ENCODE results near the gene TMEM171.

Gene TMEM171

GRCh38 chr5:73112359-73112758, 8.0 kb upstream of the TMEM171 start:
- no peak for TF ChIP-seq CTCF (conservative IDR thresholded peaks at IDR 0.05)
- TF ChIP-seq ZFX (IDR thresholded peaks at IDR 0.05) = no peak
- no peak overlapping the region for H3K27ac ChIP-seq

- no peak overlapping the region for H3K27ac ChIP-seq
- TF ChIP-seq CTCF (conservative IDR thresholded peaks at IDR 0.05) (no peak), ZFX (IDR thresholded peaks at IDR 0.05) (no peak)
Observed at GRCh38 chr5:73114044-73114688, 6.2 kb upstream of the TMEM171 start.

GRCh38 chr5:73115399-73116051, 4.8 kb upstream of the TMEM171 start:
- no peak for TF ChIP-seq CTCF (conservative IDR thresholded peaks at IDR 0.05)
- TF ChIP-seq ZFX (IDR thresholded peaks at IDR 0.05) = no peak
- H3K27ac ChIP-seq = no peak overlapping the region

- H3K27ac ChIP-seq = no peak overlapping the region
- TF ChIP-seq ZFX (IDR thresholded peaks at IDR 0.05) (no peak), CTCF (conservative IDR thresholded peaks at IDR 0.05) (no peak)
Observed at GRCh38 chr5:73116506-73116905, 3.9 kb upstream of the TMEM171 start.

- H3K27ac ChIP-seq = no peak overlapping the region
- TF ChIP-seq CTCF (conservative IDR thresholded peaks at IDR 0.05) (no peak), ZFX (IDR thresholded peaks at IDR 0.05) (no peak)
Observed at GRCh38 chr5:73117088-73117740, 3.2 kb upstream of the TMEM171 start.

- TF ChIP-seq CTCF (conservative IDR thresholded peaks at IDR 0.05) (no peak), ZFX (IDR thresholded peaks at IDR 0.05) (no peak)
- H3K27ac ChIP-seq = no peak overlapping the region
Observed at GRCh38 chr5:73118391-73118973, 1.9 kb upstream of the TMEM171 start.
